Measurements from ENCODE around the gene HOXC13. TPM values are rescaled to one million over a fixed set of nuclear protein-coding genes. Genes with fewer than 3 reads are reported as not detected.

Gene HOXC13
- total and polyA plus RNA-seq, 9 of the 15 experiments (the other 6 are each of a cell fraction or from before 2014, with no cell fraction given) = 0.03 to 0.29 (median 0.17) TPM; not detected in 2

DNA sequence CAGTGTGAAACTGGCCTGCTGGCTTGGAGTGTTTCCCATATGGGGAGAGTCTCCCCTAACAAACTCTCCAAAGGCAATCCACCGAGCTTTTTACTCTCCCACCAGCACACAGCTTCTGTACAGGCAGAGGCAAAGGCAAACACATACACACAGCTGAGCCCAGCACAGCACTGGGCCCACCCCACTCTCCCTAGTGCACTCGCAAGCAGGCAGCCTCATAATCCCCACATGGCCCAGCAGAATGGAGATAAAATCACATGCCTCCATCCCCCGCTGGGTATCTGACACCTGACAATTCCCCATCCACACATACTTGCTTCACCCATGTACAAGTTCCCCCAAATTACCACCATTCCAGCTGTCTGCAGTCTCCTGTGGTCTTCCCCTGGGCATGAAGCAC is 19.5 kb downstream of the HOXC13 start (continued):
- TF ChIP-seq, protein P1, sequence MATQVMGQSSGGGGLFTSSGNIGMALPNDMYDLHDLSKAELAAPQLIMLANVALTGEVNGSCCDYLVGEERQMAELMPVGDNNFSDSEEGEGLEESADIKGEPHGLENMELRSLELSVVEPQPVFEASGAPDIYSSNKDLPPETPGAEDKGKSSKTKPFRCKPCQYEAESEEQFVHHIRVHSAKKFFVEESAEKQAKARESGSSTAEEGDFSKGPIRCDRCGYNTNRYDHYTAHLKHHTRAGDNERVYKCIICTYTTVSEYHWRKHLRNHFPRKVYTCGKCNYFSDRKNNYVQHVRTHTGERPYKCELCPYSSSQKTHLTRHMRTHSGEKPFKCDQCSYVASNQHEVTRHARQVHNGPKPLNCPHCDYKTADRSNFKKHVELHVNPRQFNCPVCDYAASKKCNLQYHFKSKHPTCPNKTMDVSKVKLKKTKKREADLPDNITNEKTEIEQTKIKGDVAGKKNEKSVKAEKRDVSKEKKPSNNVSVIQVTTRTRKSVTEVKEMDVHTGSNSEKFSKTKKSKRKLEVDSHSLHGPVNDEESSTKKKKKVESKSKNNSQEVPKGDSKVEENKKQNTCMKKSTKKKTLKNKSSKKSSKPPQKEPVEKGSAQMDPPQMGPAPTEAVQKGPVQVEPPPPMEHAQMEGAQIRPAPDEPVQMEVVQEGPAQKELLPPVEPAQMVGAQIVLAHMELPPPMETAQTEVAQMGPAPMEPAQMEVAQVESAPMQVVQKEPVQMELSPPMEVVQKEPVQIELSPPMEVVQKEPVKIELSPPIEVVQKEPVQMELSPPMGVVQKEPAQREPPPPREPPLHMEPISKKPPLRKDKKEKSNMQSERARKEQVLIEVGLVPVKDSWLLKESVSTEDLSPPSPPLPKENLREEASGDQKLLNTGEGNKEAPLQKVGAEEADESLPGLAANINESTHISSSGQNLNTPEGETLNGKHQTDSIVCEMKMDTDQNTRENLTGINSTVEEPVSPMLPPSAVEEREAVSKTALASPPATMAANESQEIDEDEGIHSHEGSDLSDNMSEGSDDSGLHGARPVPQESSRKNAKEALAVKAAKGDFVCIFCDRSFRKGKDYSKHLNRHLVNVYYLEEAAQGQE (IDR thresholded peaks at IDR 0.05; ENCODE audit: borderline replicate concordance) = no peak
- TF ChIP-seq, protein P1 (CRISPR knock-in tag; IDR thresholded peaks at IDR 0.05; ENCODE audit: low read depth) = no peak
- no peak for TF ChIP-seq ARNT (IDR thresholded peaks at IDR 0.05)
- no peak for TF ChIP-seq RFX5 (IDR thresholded peaks at IDR 0.05; ENCODE audit: low read depth, low read length)
- no peak for TF ChIP-seq ZNF197 (CRISPR knock-in tag; IDR thresholded peaks at IDR 0.05; ENCODE audit: low read depth)

Measured in K562 (cell line).